NOMO-1 treated with dmso at 0.1 percent for 144 hours (cell line): Measurements from ENCODE around the gene SPINT3.
"Not testable (repeated sequence)": the region's sequence is repeated elsewhere in the genome, so short reads cannot be mapped to it uniquely, and the experiment has no call there.

Experiments used
- DNase-seq: peaks from one replicate; lab custom pipeline; 2025; ENCODE audit not compliant: unreplicated experiment; lab: John Stamatoyannopoulos, UW

Gene SPINT3

GRCh38 chr20:45503403-45503802 is 12.0 kb downstream of the SPINT3 start:
- DNase-seq, result no peak

GRCh38 chr20:45502561-45502960 is 12.9 kb downstream of the SPINT3 start:
- no peak for DNase-seq

DNA sequence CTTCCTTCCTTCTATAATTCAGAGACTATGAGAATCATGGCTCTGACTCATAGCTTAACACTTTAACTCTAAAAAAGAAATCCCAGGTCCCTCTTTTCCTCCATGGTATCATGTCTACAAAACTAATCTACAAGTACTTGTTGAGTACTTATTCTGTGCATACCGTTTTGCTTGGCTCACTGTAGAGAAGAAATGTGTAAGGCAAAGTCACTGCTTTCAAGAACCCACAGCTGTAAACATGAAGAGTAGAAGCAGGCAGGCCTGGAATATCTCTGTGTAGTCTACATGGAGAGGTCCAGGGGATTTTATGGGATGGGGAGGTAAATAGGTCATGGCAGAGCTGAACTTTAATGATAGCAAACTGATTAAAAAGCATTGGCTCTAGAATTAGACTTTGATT is 13.8 kb downstream of the SPINT3 start:
- no peak for DNase-seq

DNA sequence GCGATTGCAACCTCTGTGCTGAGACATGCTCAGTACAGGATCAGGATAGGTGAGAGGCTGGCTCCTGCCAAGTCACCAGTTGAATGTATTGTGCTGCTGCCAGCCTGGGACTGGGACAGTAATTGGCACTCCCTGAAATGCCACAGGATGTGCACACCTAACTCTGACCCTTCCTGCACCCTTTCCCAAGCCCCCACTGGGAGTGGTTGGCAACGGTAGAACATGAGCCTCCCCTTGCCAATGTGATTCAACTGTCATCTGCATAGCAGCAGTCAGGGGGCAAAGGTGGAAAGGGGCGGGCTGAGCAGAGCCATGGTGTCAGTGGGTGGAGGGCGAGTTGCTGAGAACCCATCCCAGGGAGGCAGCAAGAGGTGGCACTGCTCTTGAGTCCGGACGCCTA is 15.4 kb downstream of the SPINT3 start:
- DNase-seq, result no peak

- DNase-seq, result no peak
Measured at GRCh38 chr20:45497971-45498494, 17.4 kb downstream of the SPINT3 start.

GRCh38 chr20:45496166-45496565 is 19.3 kb downstream of the SPINT3 start:
- DNase-seq, result no peak

- DNase-seq, result peak; percentile 66
Measured at GRCh38 chr20:45495501-45495941, 19.9 kb downstream of the SPINT3 start.

DNA sequence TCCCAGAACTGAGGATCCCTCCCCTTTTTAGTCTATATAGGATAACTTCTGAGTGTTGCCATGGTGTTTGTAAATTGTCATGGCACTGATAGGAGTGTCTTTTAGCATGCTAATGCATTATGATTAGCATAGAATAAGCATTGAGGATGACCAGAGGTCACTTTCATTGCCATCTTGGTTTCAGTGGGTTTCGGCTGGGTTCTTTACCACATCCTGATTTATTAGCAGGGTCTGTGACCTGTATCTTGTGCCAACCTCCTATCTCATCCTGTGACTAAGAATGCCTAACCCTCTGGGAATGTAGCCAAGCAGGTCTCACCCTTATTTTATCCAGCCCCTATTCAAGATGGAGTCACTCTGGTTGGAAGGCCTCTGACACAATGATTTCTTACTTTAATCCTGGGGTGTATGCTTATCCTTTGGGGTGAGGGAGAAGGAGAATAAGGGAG is 26.3 kb downstream of the SPINT3 start:
- DNase-seq, result no peak

GRCh38 chr20:45487231-45487635 is 28.2 kb downstream of the SPINT3 start:
- peak; percentile 12 for DNase-seq

- no peak for DNase-seq
Measured at GRCh38 chr20:45485388-45485787, 30.0 kb downstream of the SPINT3 start.

- DNase-seq, result no peak
Measured at GRCh38 chr20:45484676-45485075, 30.7 kb downstream of the SPINT3 start.

DNA sequence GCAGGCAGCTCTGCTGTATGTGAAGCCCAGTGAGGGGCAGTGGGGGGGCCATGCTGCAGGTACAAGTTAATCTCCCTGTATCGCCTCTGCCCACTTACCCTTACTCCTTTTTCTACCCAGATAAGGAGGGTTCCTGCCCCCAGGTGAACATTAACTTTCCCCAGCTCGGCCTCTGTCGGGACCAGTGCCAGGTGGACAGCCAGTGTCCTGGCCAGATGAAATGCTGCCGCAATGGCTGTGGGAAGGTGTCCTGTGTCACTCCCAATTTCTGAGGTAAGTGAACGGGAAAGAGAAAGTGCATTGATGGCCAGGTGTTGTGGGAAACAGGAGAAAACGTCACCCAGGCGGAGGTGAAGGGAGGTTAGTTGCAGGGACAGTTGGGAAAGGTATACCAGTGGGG is 35.6 kb downstream of the SPINT3 start:
- DNase-seq, result no peak

DNA sequence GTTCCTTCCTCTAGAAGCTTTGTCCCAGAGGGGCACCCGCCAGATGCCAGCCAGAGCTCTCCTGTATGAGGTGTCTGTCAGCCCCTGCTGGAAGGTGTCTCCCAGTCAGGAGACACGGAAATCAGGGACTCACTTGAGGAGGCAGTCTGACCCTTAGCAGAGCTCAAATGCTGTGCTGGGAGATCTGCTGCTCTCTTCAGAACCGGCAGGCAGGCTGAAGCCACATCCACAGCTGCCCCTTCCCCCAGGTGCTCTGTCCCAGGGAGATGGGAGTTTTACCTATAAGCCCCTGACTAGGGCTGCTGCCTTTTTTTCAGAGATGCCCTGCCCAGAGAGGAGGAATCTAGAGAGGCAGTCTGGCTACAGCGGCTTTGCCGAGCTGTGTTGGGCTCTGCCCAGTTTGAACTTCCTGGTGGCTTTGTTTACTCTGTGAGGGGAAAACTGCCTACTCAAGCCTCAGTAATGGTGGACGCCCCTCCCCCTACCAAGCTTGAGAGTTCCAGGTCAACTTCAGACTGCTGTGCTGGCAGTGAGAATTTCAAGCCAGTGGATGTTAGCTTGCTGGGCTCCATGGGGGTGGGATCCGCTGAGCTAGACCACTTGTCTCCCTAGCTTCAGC is 37.8 kb downstream of the SPINT3 start:
- DNase-seq, result not testable (repeated sequence)

GRCh38 chr20:45472286-45472685 is 43.1 kb downstream of the SPINT3 start:
- DNase-seq, result not testable (repeated sequence)

GRCh38 chr20:45470937-45471336 is 44.5 kb downstream of the SPINT3 start:
- no peak for DNase-seq

DNA sequence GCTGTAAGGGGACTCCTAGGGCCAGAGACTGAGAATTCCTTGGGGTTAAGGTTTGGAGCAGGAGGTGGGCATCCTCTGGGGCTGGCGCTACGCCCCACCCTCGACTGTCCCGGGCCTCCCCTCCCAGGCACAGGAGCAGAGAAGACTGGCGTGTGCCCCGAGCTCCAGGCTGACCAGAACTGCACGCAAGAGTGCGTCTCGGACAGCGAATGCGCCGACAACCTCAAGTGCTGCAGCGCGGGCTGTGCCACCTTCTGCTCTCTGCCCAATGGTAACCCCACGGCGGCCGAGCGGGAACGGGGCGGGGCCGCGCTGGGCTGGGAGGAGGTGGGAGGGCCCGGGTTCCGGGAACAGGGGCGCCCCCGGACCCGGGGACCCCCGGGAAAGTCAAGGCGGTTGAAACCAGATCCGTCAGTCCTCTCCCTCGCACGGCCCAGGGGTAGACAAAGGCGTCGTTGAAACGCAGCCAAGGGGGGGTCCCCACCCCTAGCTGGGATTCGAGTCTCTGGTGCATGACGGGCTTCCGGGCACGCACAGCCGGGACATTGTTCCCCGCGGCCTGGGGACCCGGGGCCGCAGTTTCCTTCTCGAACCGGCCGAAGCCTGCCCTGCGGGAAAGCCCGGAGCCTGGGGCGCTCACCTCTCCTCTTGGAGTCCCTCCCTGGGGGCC is 45.0 kb downstream of the SPINT3 start:
- DNase-seq, result no peak

- DNase-seq, result no peak
Measured at GRCh38 chr20:45469336-45470261, 45.8 kb downstream of the SPINT3 start, which contains the start of gene WFDC2. TSS of gene WFDC2 (plus strand) at chr20:45469753. CDS start at chr20:45469782, 29 bp downstream.

DNA sequence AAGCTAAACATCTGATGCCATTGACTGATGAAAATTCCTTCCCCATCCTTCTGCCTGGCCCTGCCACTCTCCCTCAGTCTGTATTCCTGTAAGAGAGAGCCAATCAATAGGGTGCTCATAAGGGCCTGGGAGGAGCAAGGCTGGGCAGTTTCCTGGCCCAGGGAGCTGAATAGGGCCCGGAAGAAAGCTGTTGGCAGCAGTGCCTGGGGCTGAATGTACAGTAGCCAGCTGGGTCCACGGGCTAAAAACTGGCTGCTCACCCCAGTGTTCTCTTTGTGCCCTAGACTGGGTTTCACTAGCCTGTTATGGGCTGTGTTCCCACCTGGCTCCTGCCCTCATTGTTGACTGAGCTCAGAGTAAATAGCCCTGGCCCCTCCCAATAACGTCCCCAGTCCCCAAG is 47.6 kb downstream of the SPINT3 start:
- no peak for DNase-seq

DNA sequence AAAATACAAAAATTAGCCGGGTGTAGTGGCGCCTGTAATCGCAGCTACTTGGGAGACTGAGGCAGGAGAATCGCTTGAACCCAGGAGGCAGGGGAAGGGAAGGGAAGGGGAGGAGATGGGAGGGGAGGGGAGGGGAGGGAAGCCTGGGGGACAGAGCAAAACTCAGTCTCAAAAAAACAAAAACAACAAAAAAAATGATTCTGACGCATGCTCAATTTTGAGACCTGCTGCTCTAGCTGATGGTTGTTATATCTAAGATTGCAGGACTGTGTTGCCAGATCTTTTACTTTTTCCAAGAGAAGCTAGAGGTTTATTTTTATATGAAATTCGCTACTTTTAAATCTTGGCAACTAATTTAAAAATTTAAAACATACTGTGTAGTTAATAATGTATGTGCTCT is 48.2 kb downstream of the SPINT3 start:
- no peak for DNase-seq

- no peak for DNase-seq
Measured at GRCh38 chr20:45465491-45466266, 49.7 kb downstream of the SPINT3 start.

GRCh38 chr20:45463709-45464108 is 51.7 kb downstream of the SPINT3 start:
- no peak for DNase-seq
